B cell (primary cell): Measurements from ENCODE around the gene C17orf114.
A peak's percentile ranks its signal among the peaks of the same experiment; 100 is the strongest.

Source experiments
- ATAC-seq: fragments of 200-7000 bp; cut with Tn5 transposase; one replicate; pipeline ENCODE4 v1.10.0; 2021; ENCODE audit warnings: low read depth, mild to moderate bottlenecking, moderate number of reproducible peaks, moderate library complexity
- CTCF ChIA-PET: fragments of 350-600 bp; sonication (Branson Sonifier 250); formaldehyde crosslinking; loops from one replicate; lab custom pipeline; 2021; ENCODE audit warnings: antibody characterized with exemption, inconsistent platforms; lab: Charles Lee
- POLR2A ChIA-PET: fragments of 350-600 bp; sonication (Branson Sonifier 250); formaldehyde crosslinking; loops from one replicate; lab custom pipeline; 2021; ENCODE audit warnings: antibody characterized with exemption; lab: Charles Lee
- DNase-seq: peaks from one replicate; pipeline ENCODE4 v3.0.0; 2013
- H2AFZ ChIP-seq: 2 replicates; pipeline ENCODE4 v1.6.1; 2012; ENCODE audit warnings: mild to moderate bottlenecking, low read depth, low read length; ENCODE audit not compliant: insufficient read depth, poor library complexity, severe bottlenecking
- H3K27ac ChIP-seq, 2 donors: 1 replicate in 1 of 2; 2 replicates in 1 of 2; pipeline ENCODE4 v1.5.1; 2012 to 2013; ENCODE audit warnings: low read length in 2 of 2, mild to moderate bottlenecking in 2 of 2, moderate library complexity in 1 of 2
- H3K27me3 ChIP-seq, 4 experiments: fragments of 200-600 bp in 1 of 4; sonication (generic) in 1 of 4; replicated peaks in 1 of 4; 1 replicate in 2 of 4; 2 replicates in 2 of 4; pipeline versions ENCODE4 v1.6.1 to v1.7.0; 2013 to 2016; ENCODE audit warnings: low read length in 3 of 4, mild to moderate bottlenecking in 2 of 4, mixed read lengths in 1 of 4, moderate library complexity in 1 of 4; ENCODE audit not compliant: insufficient read depth in 4 of 4, control insufficient read depth in 3 of 4; ENCODE audit errors: control extremely low read depth in 1 of 4
- H3K36me3 ChIP-seq, 2 experiments: replicated peaks in 1 of 2; 1 replicate in 1 of 2; 2 replicates in 1 of 2; pipeline versions ENCODE4 v1.6.1 to v1.7.1; 2013; ENCODE audit warnings: low read length in 1 of 2; ENCODE audit not compliant: insufficient read depth in 2 of 2, control insufficient read depth in 1 of 2; ENCODE audit errors: control extremely low read depth in 1 of 2, extremely low read depth in 1 of 2
- H3K4me1 ChIP-seq, 2 donors: fragments of 200-600 bp in 1 of 2; sonication (generic) in 1 of 2; 1 replicate in 1 of 2; 2 replicates in 1 of 2; pipeline versions ENCODE4 v1.5.1 to v1.6.1; 2013 to 2017; ENCODE audit warnings: low read length in 2 of 2; ENCODE audit not compliant: control insufficient read depth in 2 of 2, insufficient read depth in 2 of 2
- H3K4me2 ChIP-seq: replicated peaks from 2 replicates; pipeline ENCODE3; 2012; ENCODE audit warnings: mild to moderate bottlenecking, low read depth, low read length; ENCODE audit not compliant: poor library complexity, severe bottlenecking
- H3K4me3 ChIP-seq, 5 experiments: fragments of 200-600 bp in 1 of 5; sonication (generic) in 1 of 5; 1 replicate in 3 of 5; 2 replicates in 2 of 5; pipeline versions ENCODE4 v1.5.1 to v1.7.0; 2011 to 2016; ENCODE audit warnings: low read length in 4 of 5, mild to moderate bottlenecking in 4 of 5, low read depth in 2 of 5, control low read depth in 1 of 5, moderate library complexity in 1 of 5; ENCODE audit not compliant: insufficient read depth in 1 of 5; ENCODE audit errors: control extremely low read depth in 1 of 5, extremely low read depth in 1 of 5
- H3K79me2 ChIP-seq: fragments of 200-600 bp; sonication (generic); one replicate; pipeline ENCODE4 v1.6.0; 2016; ENCODE audit warnings: low read length; ENCODE audit not compliant: control insufficient read depth, insufficient read depth
- H3K9ac ChIP-seq: fragments of 200-600 bp; sonication (generic); 2 replicates; pipeline ENCODE4 v1.6.1; 2017; ENCODE audit warnings: mild to moderate bottlenecking, low read length, moderate library complexity
- H3K9me3 ChIP-seq, 3 donors: one replicate each; pipeline versions ENCODE4 v1.6.1 to v1.7.1; 2013; ENCODE audit warnings: low read length in 2 of 3; ENCODE audit not compliant: control insufficient read depth in 2 of 3, insufficient read depth in 1 of 3; ENCODE audit errors: control extremely low read depth in 1 of 3
- H4K20me1 ChIP-seq: 2 replicates; pipeline ENCODE4 v1.6.0; 2012; ENCODE audit warnings: mild to moderate bottlenecking, low read length; ENCODE audit not compliant: insufficient read depth, control insufficient read depth, poor library complexity, severe bottlenecking
- H3K27ac Mint-ChIP-seq: one replicate; pipeline ENCODE4 v1.8.0; 2021; ENCODE audit warnings: mixed read lengths
- H3K27me3 Mint-ChIP-seq: one replicate; pipeline ENCODE4 v1.8.0; 2021; ENCODE audit warnings: mixed read lengths
- H3K4me1 Mint-ChIP-seq: one replicate; pipeline ENCODE4 v1.8.0; 2021; ENCODE audit warnings: mixed read lengths
- H3K4me3 Mint-ChIP-seq: one replicate; pipeline ENCODE4 v1.8.0; 2021; ENCODE audit warnings: mixed read lengths
- H3K9me3 Mint-ChIP-seq: one replicate; pipeline ENCODE4 v1.8.0; 2022; ENCODE audit warnings: mixed read lengths; ENCODE audit not compliant: insufficient read depth
- CTCF ChIP-seq: fragments of 200-600 bp; IDR thresholded peaks from one replicate; pipeline ENCODE4 v1.8.0; 2022; ENCODE audit warnings: antibody characterized with exemption, mild to moderate bottlenecking
- EZH2 ChIP-seq: IDR thresholded peaks from 2 replicates; pipeline ENCODE4 v1.6.1; 2012; ENCODE audit warnings: borderline replicate concordance, low read depth, mild to moderate bottlenecking, moderate library complexity, low read length; ENCODE audit not compliant: insufficient read depth, poor library complexity, severe bottlenecking
- WGBS: methylation state at CpG from one replicate; pipeline ENCODE4 v1.1.5; 2013; ENCODE audit warnings: missing lambda C conversion rate; ENCODE audit not compliant: insufficient coverage; 5-methylcytosine and 5-hydroxymethylcytosine counted together
- intact Hi-C: fragments of 100-400 bp; cut with micrococcal nuclease; formaldehyde crosslinking; loops from one replicate; pipeline ENCODE4 v1.10.0; 2022

The C17orf114 gene

GRCh38 chr17:4806777-4807604 is 4.9 kb upstream of the C17orf114 start, which contains the start of gene PLD2:
Gene PLD2, plus strand, starts transcription at chr17:4807152. Its CDS starts 621 bp downstream, at chr17:4807773.
- no peaks in the 10 kb centered on the region for H3K9me3 Mint-ChIP-seq
- Histone ChIP-seq H3K4me3 (peak within 1 kb of the TSS; percentile 56 to 89 (median 72)), H3K4me2 (peak within 1 kb of the TSS; percentile 92), H3K27ac (peak within 1 kb of the TSS; percentile 55 to 79), H3K9me3 (no peaks in the 10 kb centered on the region), H3K36me3 (no peaks in the 10 kb centered on the region), H3K27me3 (no peaks in the 10 kb centered on the region), H4K20me1 (no peaks in the 10 kb centered on the region), H3K4me1 (peaks cover 9 to 13% of the 10 kb centered on the region in 2 donors), H3K9ac (peak within 1 kb of the TSS; percentile 78), H3K79me2 (no peaks in the 10 kb centered on the region), H2AFZ (peak within 1 kb of the TSS; percentile 88)
- H3K4me1 Mint-ChIP-seq, result peaks cover 14% of the 10 kb centered on the region
- CTCF ChIA-PET, result interaction anchor here (0.8 to 1.6 kb wide), 3 partner anchors 17 to 63 kb away, joined by 3 to 8 read pairs (median 3); no protein-coding TSS in a partner anchor
- DNase-seq (peak; percentile 89), ATAC-seq (peak; percentile 99)
- peak within 1 kb of the TSS; percentile 86 for H3K4me3 Mint-ChIP-seq
- H3K27ac Mint-ChIP-seq, result peak within 1 kb of the TSS; percentile 78
- intact Hi-C loops, result loop anchor here (1.0 to 5.0 kb wide), 6 partner anchors 11 to 135 kb away; partner anchors contain the start of genes MED11, MINK1, PSMB6 and RNF167
- POLR2A ChIA-PET, result interaction anchor here (0.7 to 1.9 kb wide), 3 partner anchors 11 to 191 kb away, joined by 4 to 9 read pairs (median 8); partner anchors contain the start of gene PSMB6
- TF ChIP-seq CTCF (no peak), EZH2 (no peak)
- H3K27me3 Mint-ChIP-seq, result no peaks in the 10 kb centered on the region
- under 1% methylated on average over 98 of the region's 106 CpGs for WGBS
